Measurements from ENCODE around the gene CD79B.

CD79B gene

GRCh38 chr17:63943745-63944144 is 11.6 kb upstream of the CD79B start:
- TF ChIP-seq POLR2A (IDR thresholded peaks at IDR 0.05; ENCODE audit: low read depth, low read length) (no peak), POLR2AphosphoS5 (IDR thresholded peaks at IDR 0.05; ENCODE audit: low read depth, low read length) (no peak)
- no peak for DNase-seq (ENCODE audit: insufficient read length, low spot score)
- FAIRE-seq = no peak

- no peak for FAIRE-seq
- TF ChIP-seq TAF1 (IDR thresholded peaks at IDR 0.05; ENCODE audit: low read depth, low read length) (no peak), SPI1 (IDR thresholded peaks at IDR 0.05; ENCODE audit: low read depth, low read length) (no peak), POLR2AphosphoS5 (IDR thresholded peaks at IDR 0.05; ENCODE audit: low read depth, low read length) (no peak), POU2F2 (IDR thresholded peaks at IDR 0.05; ENCODE audit: low read depth, low read length) (no peak), PAX5 (IDR thresholded peaks at IDR 0.05; ENCODE audit: insufficient read depth, low read length, severe bottlenecking) (no peak), POLR2A (IDR thresholded peaks at IDR 0.05; ENCODE audit: low read depth, low read length) (no peak)
- DNase-seq (ENCODE audit: insufficient read length, low spot score) = no peak
These were observed 10.3 kb upstream of the CD79B start for GRCh38 chr17:63942309-63942985.

GRCh38 chr17:63941751-63942150 is 9.6 kb upstream of the CD79B start:
- DNase-seq (ENCODE audit: insufficient read length, low spot score) (no peak), FAIRE-seq (no peak)
- TF ChIP-seq PAX5 (IDR thresholded peaks at IDR 0.05; ENCODE audit: insufficient read depth, low read length, severe bottlenecking) (no peak), POU2F2 (IDR thresholded peaks at IDR 0.05; ENCODE audit: low read depth, low read length) (no peak), TAF1 (IDR thresholded peaks at IDR 0.05; ENCODE audit: low read depth, low read length) (no peak), POLR2AphosphoS5 (IDR thresholded peaks at IDR 0.05; ENCODE audit: low read depth, low read length) (no peak), SPI1 (IDR thresholded peaks at IDR 0.05; ENCODE audit: low read depth, low read length) (no peak), POLR2A (IDR thresholded peaks at IDR 0.05; ENCODE audit: low read depth, low read length) (no peak)

- TF ChIP-seq POLR2AphosphoS5 (IDR thresholded peaks at IDR 0.05; ENCODE audit: low read depth, low read length) (no peak), PAX5 (IDR thresholded peaks at IDR 0.05; ENCODE audit: insufficient read depth, low read length, severe bottlenecking) (no peak), POLR2A (IDR thresholded peaks at IDR 0.05; ENCODE audit: low read depth, low read length) (no peak), POU2F2 (IDR thresholded peaks at IDR 0.05; ENCODE audit: low read depth, low read length) (no peak), SPI1 (IDR thresholded peaks at IDR 0.05; ENCODE audit: low read depth, low read length) (no peak), TAF1 (IDR thresholded peaks at IDR 0.05; ENCODE audit: low read depth, low read length) (no peak)
- DNase-seq (ENCODE audit: insufficient read length, low spot score) (no peak), FAIRE-seq (no peak)
These were observed 9.0 kb upstream of the CD79B start for GRCh38 chr17:63941162-63941561.

- FAIRE-seq = no peak
- no peak for DNase-seq (ENCODE audit: insufficient read length, low spot score)
- TF ChIP-seq PAX5 (IDR thresholded peaks at IDR 0.05; ENCODE audit: insufficient read depth, low read length, severe bottlenecking) = no peak
- no peak for TF ChIP-seq TAF1 (IDR thresholded peaks at IDR 0.05; ENCODE audit: low read depth, low read length)
- no peak for TF ChIP-seq SPI1 (IDR thresholded peaks at IDR 0.05; ENCODE audit: low read depth, low read length)
- no peak for TF ChIP-seq POLR2AphosphoS5 (IDR thresholded peaks at IDR 0.05; ENCODE audit: low read depth, low read length)
- no peak for TF ChIP-seq POU2F2 (IDR thresholded peaks at IDR 0.05; ENCODE audit: low read depth, low read length)
- no peak for TF ChIP-seq POLR2A (IDR thresholded peaks at IDR 0.05; ENCODE audit: low read depth, low read length)
These were observed 8.5 kb upstream of the CD79B start for GRCh38 chr17:63940584-63940983.

- no peak for DNase-seq (ENCODE audit: insufficient read length, low spot score)
- FAIRE-seq = no peak
- TF ChIP-seq SPI1 (IDR thresholded peaks at IDR 0.05; ENCODE audit: low read depth, low read length) = no peak
- TF ChIP-seq PAX5 (IDR thresholded peaks at IDR 0.05; ENCODE audit: insufficient read depth, low read length, severe bottlenecking) = no peak
These were observed 7.8 kb upstream of the CD79B start for GRCh38 chr17:63939884-63940283.

- TF ChIP-seq SPI1 (IDR thresholded peaks at IDR 0.05; ENCODE audit: low read depth, low read length) (no peak), PAX5 (IDR thresholded peaks at IDR 0.05; ENCODE audit: insufficient read depth, low read length, severe bottlenecking) (no peak), POLR2A (IDR thresholded peaks at IDR 0.05; ENCODE audit: low read depth, low read length) (no peak), POU2F2 (IDR thresholded peaks at IDR 0.05; ENCODE audit: low read depth, low read length) (no peak), POLR2AphosphoS5 (IDR thresholded peaks at IDR 0.05; ENCODE audit: low read depth, low read length) (no peak), TAF1 (IDR thresholded peaks at IDR 0.05; ENCODE audit: low read depth, low read length) (no peak)
- FAIRE-seq (no peak), DNase-seq (ENCODE audit: insufficient read length, low spot score) (no peak)
These were observed 7.3 kb upstream of the CD79B start for GRCh38 chr17:63939401-63939800.

- no peak for FAIRE-seq
- DNase-seq (ENCODE audit: insufficient read length, low spot score) = no peak
- TF ChIP-seq SPI1 (IDR thresholded peaks at IDR 0.05; ENCODE audit: low read depth, low read length) = no peak
- TF ChIP-seq PAX5 (IDR thresholded peaks at IDR 0.05; ENCODE audit: insufficient read depth, low read length, severe bottlenecking) = no peak
- no peak for TF ChIP-seq TAF1 (IDR thresholded peaks at IDR 0.05; ENCODE audit: low read depth, low read length)
- TF ChIP-seq POU2F2 (IDR thresholded peaks at IDR 0.05; ENCODE audit: low read depth, low read length) = no peak
- TF ChIP-seq POLR2A (IDR thresholded peaks at IDR 0.05; ENCODE audit: low read depth, low read length) = no peak
- TF ChIP-seq POLR2AphosphoS5 (IDR thresholded peaks at IDR 0.05; ENCODE audit: low read depth, low read length) = no peak
These were observed 5.8 kb upstream of the CD79B start for GRCh38 chr17:63937920-63938319.

GRCh38 chr17:63937319-63937718 is 5.2 kb upstream of the CD79B start:
- no peak for TF ChIP-seq PAX5 (IDR thresholded peaks at IDR 0.05; ENCODE audit: insufficient read depth, low read length, severe bottlenecking)
- no peak for TF ChIP-seq POU2F2 (IDR thresholded peaks at IDR 0.05; ENCODE audit: low read depth, low read length)
- no peak for TF ChIP-seq POLR2AphosphoS5 (IDR thresholded peaks at IDR 0.05; ENCODE audit: low read depth, low read length)
- TF ChIP-seq SPI1 (IDR thresholded peaks at IDR 0.05; ENCODE audit: low read depth, low read length) = no peak
- no peak for TF ChIP-seq POLR2A (IDR thresholded peaks at IDR 0.05; ENCODE audit: low read depth, low read length)
- TF ChIP-seq TAF1 (IDR thresholded peaks at IDR 0.05; ENCODE audit: low read depth, low read length) = no peak
- DNase-seq (ENCODE audit: insufficient read length, low spot score) = no peak
- FAIRE-seq = no peak

Data from GM12891 (cell line).